ENCODE measurements around the gene KRT16. TPM values are rescaled to one million over a fixed set of nuclear protein-coding genes. Genes with fewer than 3 reads are reported as not detected.
"Not testable (repeated sequence)": the region's sequence is repeated elsewhere in the genome, so short reads cannot be mapped to it uniquely, and the experiment has no call there.

The KRT16 gene
- total RNA-seq, 1 donor from 2014 or later: 0.79 TPM

DNA sequence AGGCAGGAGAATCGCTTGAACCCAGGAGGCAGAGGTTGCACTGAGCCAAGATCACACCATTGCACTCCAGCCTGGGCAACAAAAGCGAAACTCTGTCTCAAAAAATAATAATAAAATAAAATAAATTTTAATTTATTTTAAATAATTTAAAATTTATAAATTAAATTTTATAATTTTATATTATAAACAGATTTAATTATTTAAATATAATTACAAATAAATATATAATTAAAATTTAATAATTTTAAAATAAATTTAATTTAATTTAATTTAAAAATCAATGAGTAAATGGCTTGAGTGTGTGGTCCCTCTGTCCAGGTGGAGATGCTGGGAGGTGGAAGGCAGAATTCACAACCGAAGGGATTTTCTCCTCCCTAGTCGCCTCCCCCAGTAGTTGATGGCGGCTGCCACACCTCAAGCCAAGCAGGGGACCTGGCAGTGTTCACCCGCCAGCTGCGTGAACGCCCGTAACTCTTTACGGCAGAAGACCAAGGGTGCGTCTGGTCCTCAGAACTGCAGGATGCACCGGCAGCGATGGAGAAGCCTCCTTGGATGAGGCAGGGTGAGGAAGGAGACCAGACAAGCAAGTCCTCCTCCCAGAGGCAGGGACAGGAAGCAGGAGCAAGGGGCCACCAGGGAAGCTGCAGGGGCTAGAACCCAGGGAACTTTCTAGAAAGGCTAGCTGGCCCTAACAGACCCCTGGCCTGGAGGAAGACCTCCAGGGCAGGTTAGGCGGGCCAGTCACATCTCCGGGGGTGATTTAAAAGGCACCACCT lies 34.7 kb upstream of the KRT16 start:
- H3K9me3 Mint-ChIP-seq (ENCODE audit: unreplicated experiment): no peaks in the 10 kb centered on the region
- DNase-seq (ENCODE audit: low read depth) (no peak), FAIRE-seq (no peak)
- peaks cover 12% of the 10 kb centered on the region for H3K4me1 Mint-ChIP-seq (ENCODE audit: low read depth, unreplicated experiment)
- peaks cover 3% of the 10 kb centered on the region for H3K27me3 Mint-ChIP-seq (ENCODE audit: low read depth, unreplicated experiment)
- H3K27me3 ChIP-seq (ENCODE audit: insufficient read depth, low read length): no peaks in the 10 kb centered on the region
- peak overlapping the region; percentile 96 for H2AFZ ChIP-seq (ENCODE audit: low read depth, low read length)
- H3K9me3 ChIP-seq (ENCODE audit: insufficient read depth, low read depth, low read length): no peaks in the 10 kb centered on the region
- peak overlapping the region; percentile 89 for H3K4me2 ChIP-seq (ENCODE audit: low read length)
- TF ChIP-seq EZH2 (IDR thresholded peaks at IDR 0.05; ENCODE audit: insufficient read depth, low read length): no peak
- TF ChIP-seq, protein P1, sequence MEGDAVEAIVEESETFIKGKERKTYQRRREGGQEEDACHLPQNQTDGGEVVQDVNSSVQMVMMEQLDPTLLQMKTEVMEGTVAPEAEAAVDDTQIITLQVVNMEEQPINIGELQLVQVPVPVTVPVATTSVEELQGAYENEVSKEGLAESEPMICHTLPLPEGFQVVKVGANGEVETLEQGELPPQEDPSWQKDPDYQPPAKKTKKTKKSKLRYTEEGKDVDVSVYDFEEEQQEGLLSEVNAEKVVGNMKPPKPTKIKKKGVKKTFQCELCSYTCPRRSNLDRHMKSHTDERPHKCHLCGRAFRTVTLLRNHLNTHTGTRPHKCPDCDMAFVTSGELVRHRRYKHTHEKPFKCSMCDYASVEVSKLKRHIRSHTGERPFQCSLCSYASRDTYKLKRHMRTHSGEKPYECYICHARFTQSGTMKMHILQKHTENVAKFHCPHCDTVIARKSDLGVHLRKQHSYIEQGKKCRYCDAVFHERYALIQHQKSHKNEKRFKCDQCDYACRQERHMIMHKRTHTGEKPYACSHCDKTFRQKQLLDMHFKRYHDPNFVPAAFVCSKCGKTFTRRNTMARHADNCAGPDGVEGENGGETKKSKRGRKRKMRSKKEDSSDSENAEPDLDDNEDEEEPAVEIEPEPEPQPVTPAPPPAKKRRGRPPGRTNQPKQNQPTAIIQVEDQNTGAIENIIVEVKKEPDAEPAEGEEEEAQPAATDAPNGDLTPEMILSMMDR (IDR thresholded peaks at IDR 0.05; ENCODE audit: insufficient read depth, low read depth, low read length): no peak
- no peaks in the 10 kb centered on the region for H3K79me2 ChIP-seq (ENCODE audit: insufficient read depth, low read length)
- H3K4me3 Mint-ChIP-seq (ENCODE audit: unreplicated experiment): no peak overlapping the region
- H3K4me3 ChIP-seq (ENCODE audit: insufficient read depth, low read depth, low read length): no peak overlapping the region
- H3K4me1 ChIP-seq (ENCODE audit: insufficient read depth, low read length): peaks cover 14% of the 10 kb centered on the region
- no peak overlapping the region for H3K9ac ChIP-seq (ENCODE audit: low read length)
- no peaks in the 10 kb centered on the region for H4K20me1 ChIP-seq (ENCODE audit: insufficient read depth, low read length)
- no peaks in the 10 kb centered on the region for H3K36me3 Mint-ChIP-seq (ENCODE audit: low read depth, unreplicated experiment)
- H3K36me3 ChIP-seq (ENCODE audit: insufficient read depth, low read length): no peaks in the 10 kb centered on the region
- no peak overlapping the region for H3K27ac Mint-ChIP-seq (ENCODE audit: unreplicated experiment)
- H3K27ac ChIP-seq (ENCODE audit: low read depth, low read length): no peak overlapping the region

DNA sequence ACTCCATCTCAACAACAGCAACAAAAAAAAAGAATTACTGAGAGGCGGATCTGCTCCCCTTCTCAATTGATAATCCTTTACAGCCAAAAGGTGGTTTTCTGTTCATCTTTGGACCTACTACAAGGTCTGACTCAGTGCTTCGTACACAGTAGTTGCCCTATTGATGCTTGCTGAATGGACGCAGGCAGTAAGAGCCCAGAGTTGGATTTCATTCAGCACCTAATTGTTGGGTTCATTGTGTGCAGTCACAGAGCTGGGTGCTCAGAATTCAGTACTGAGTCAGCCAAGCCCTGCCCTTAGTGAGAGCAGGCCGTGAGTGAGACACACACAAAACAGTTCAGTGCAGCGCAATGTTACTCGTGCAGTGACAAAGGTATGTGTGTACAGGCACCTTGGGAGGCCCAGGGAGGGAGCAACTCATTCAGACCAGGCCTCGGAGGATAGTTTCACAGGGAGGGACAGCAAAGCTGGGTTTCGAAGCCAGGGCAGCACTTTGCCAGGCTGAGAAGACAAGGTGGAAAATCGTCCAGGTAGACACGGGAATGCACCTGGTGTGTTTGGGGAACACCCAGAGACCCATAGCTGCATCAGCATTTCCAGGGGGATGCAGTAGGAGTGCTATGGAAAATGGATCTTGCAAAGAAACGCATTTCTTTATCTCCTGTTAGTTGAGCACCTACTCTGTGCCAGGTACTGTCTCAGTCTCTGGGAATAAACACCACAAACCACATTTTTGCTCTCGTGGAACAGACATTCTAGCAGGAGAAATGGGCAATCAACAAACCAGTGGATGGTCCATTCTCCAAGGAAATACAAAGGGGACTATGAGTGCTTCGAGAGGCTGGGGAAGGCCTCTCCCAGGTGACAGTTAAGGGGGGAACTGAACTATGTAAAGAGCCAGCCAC lies 29.9 kb upstream of the KRT16 start:
- Mint-ChIP-seq H3K36me3 (ENCODE audit: low read depth, unreplicated experiment) (no peaks in the 10 kb centered on the region), H3K4me1 (ENCODE audit: low read depth, unreplicated experiment) (peaks cover 8% of the 10 kb centered on the region), H3K4me3 (ENCODE audit: unreplicated experiment) (no peak overlapping the region), H3K27me3 (ENCODE audit: low read depth, unreplicated experiment) (peaks cover 6% of the 10 kb centered on the region), H3K9me3 (ENCODE audit: unreplicated experiment) (no peaks in the 10 kb centered on the region), H3K27ac (ENCODE audit: unreplicated experiment) (no peak overlapping the region)
- FAIRE-seq (no peak), DNase-seq (ENCODE audit: low read depth) (no peak)
- TF ChIP-seq, protein P1 (IDR thresholded peaks at IDR 0.05; ENCODE audit: insufficient read depth, low read depth, low read length): no peak
- no peak for TF ChIP-seq EZH2 (IDR thresholded peaks at IDR 0.05; ENCODE audit: insufficient read depth, low read length)
- Histone ChIP-seq H3K4me1 (ENCODE audit: insufficient read depth, low read length) (peaks cover 4% of the 10 kb centered on the region), H3K4me2 (ENCODE audit: low read length) (no peak overlapping the region), H2AFZ (ENCODE audit: low read depth, low read length) (no peak overlapping the region), H3K36me3 (ENCODE audit: insufficient read depth, low read length) (no peaks in the 10 kb centered on the region), H3K4me3 (ENCODE audit: insufficient read depth, low read depth, low read length) (no peak overlapping the region), H4K20me1 (ENCODE audit: insufficient read depth, low read length) (no peaks in the 10 kb centered on the region), H3K27ac (ENCODE audit: low read depth, low read length) (no peak overlapping the region), H3K9me3 (ENCODE audit: insufficient read depth, low read depth, low read length) (no peaks in the 10 kb centered on the region), H3K27me3 (ENCODE audit: insufficient read depth, low read length) (no peaks in the 10 kb centered on the region), H3K9ac (ENCODE audit: low read length) (no peak overlapping the region), H3K79me2 (ENCODE audit: insufficient read depth, low read length) (no peaks in the 10 kb centered on the region)

DNA sequence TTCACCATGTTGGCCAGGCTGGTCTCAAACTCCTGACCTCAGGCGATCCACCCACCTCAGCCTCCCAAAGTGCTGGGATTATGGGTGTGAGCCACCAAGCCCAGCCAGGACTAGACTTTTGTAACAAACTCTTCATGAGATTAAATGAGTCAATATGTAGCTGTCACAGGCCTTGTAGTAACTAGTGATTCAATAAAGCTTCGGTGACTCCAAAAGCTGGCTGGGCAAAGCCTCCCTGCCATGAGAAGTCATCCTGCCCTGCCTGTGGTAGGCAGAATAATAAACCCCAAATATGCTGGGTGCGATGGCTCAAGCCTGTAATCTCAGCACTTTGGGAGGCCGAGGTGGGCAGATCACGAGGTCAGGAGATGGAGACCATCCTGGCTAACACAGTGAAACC lies 28.0 kb upstream of the KRT16 start:
- DNase-seq (ENCODE audit: low read depth); H3K4me3 Mint-ChIP-seq (ENCODE audit: unreplicated experiment); H3K36me3 Mint-ChIP-seq (ENCODE audit: low read depth, unreplicated experiment); H3K4me1 ChIP-seq (ENCODE audit: insufficient read depth, low read length); H3K27me3 ChIP-seq (ENCODE audit: insufficient read depth, low read length); H3K4me2 ChIP-seq (ENCODE audit: low read length); H3K9ac ChIP-seq (ENCODE audit: low read length); H3K9me3 ChIP-seq (ENCODE audit: insufficient read depth, low read depth, low read length); H3K4me1 Mint-ChIP-seq (ENCODE audit: low read depth, unreplicated experiment); H2AFZ ChIP-seq (ENCODE audit: low read depth, low read length); H3K9me3 Mint-ChIP-seq (ENCODE audit: unreplicated experiment); H4K20me1 ChIP-seq (ENCODE audit: insufficient read depth, low read length); H3K79me2 ChIP-seq (ENCODE audit: insufficient read depth, low read length); FAIRE-seq; H3K27ac ChIP-seq (ENCODE audit: low read depth, low read length); H3K27ac Mint-ChIP-seq (ENCODE audit: unreplicated experiment); H3K36me3 ChIP-seq (ENCODE audit: insufficient read depth, low read length); H3K4me3 ChIP-seq (ENCODE audit: insufficient read depth, low read depth, low read length): not testable (repeated sequence)
- H3K27me3 Mint-ChIP-seq (ENCODE audit: low read depth, unreplicated experiment): peaks cover 11% of the 10 kb centered on the region
